ENCODE data around the gene MYH11.
A peak's percentile ranks its signal among the peaks of the same experiment; 100 is the strongest.
"Not testable (repeated sequence)": the region's sequence is repeated elsewhere in the genome, so short reads cannot be mapped to it uniquely, and the experiment has no call there.

MYH11 gene

GRCh38 chr16:15703029-15703736 lies 153.6 kb downstream of the MYH11 start:
- DNase-seq, result no peak

- peak; percentile 26 for DNase-seq
Measured at GRCh38 chr16:15701975-15702970, 154.6 kb downstream of the MYH11 start.

GRCh38 chr16:15701367-15701766 lies 155.5 kb downstream of the MYH11 start:
- no peak for DNase-seq

- no peak for DNase-seq
Measured at GRCh38 chr16:15699819-15700218, 157.0 kb downstream of the MYH11 start.

GRCh38 chr16:15694499-15694898 lies 162.3 kb downstream of the MYH11 start:
- DNase-seq, result no peak

GRCh38 chr16:15692508-15692907 lies 164.3 kb downstream of the MYH11 start:
- DNase-seq, result not testable (repeated sequence)

- DNase-seq, result no peak
Measured at GRCh38 chr16:15691046-15691445, 165.8 kb downstream of the MYH11 start.

- peak; percentile 55 for DNase-seq
Measured at GRCh38 chr16:15690296-15690695, 166.5 kb downstream of the MYH11 start.

GRCh38 chr16:15689290-15689689 lies 167.5 kb downstream of the MYH11 start:
- DNase-seq, result no peak

- no peak for DNase-seq
Measured at GRCh38 chr16:15686287-15686686, 170.5 kb downstream of the MYH11 start.

GRCh38 chr16:15682105-15682570 lies 174.7 kb downstream of the MYH11 start:
- DNase-seq, result peak; percentile 62

- DNase-seq, result no peak
Measured at GRCh38 chr16:15677447-15677846, 179.4 kb downstream of the MYH11 start.

- DNase-seq, result no peak
Measured at GRCh38 chr16:15676506-15676905, 180.3 kb downstream of the MYH11 start.

- no peak for DNase-seq
Measured at GRCh38 chr16:15674571-15674970, 182.3 kb downstream of the MYH11 start.

- DNase-seq, result peak; percentile 97
Measured at GRCh38 chr16:15672514-15673167, 184.2 kb downstream of the MYH11 start.

GRCh38 chr16:15672127-15672513 lies 184.7 kb downstream of the MYH11 start:
- not testable (repeated sequence) for DNase-seq

GRCh38 chr16:15671530-15672117 lies 185.2 kb downstream of the MYH11 start:
- no peak for DNase-seq

- no peak for DNase-seq
Measured at GRCh38 chr16:15667091-15667742, 189.6 kb downstream of the MYH11 start.

- no peak for DNase-seq
Measured at GRCh38 chr16:15665107-15665506, 191.7 kb downstream of the MYH11 start.

GRCh38 chr16:15660203-15660601 lies 196.6 kb downstream of the MYH11 start:
- no peak for DNase-seq

- no peak for DNase-seq
Measured at GRCh38 chr16:15658556-15658955, 198.3 kb downstream of the MYH11 start.

GRCh38 chr16:15658149-15658548 lies 198.7 kb downstream of the MYH11 start:
- DNase-seq, result no peak

All from fibroblast of skin of right quadriceps (primary cell).